SHP77 (cell line): Measurements from ENCODE around the gene KIF17.
"Not testable (repeated sequence)": the region's sequence is repeated elsewhere in the genome, so short reads cannot be mapped to it uniquely, and the experiment has no call there.

ENCODE experiments used
- DNase-seq, 2 experiments: peaks; one replicate each; lab custom pipeline; 2025; lab: John Stamatoyannopoulos, UW

Gene KIF17

GRCh38 chr1:20727746-20728316, 10.0 kb upstream of the KIF17 start:
- DNase-seq = no peak

- no peak for DNase-seq
Measured at GRCh38 chr1:20726932-20727745, 9.3 kb upstream of the KIF17 start.

- no peak for DNase-seq
Measured at GRCh38 chr1:20726118-20726911, 8.5 kb upstream of the KIF17 start.

GRCh38 chr1:20725189-20726117, 7.6 kb upstream of the KIF17 start:
- no peak for DNase-seq

GRCh38 chr1:20724364-20725188, 6.8 kb upstream of the KIF17 start:
- no peak for DNase-seq

GRCh38 chr1:20723537-20724363, 5.9 kb upstream of the KIF17 start:
- DNase-seq = no peak

- DNase-seq = no peak
Measured at GRCh38 chr1:20723159-20723536, 5.3 kb upstream of the KIF17 start.

GRCh38 chr1:20721117-20722061, 3.6 kb upstream of the KIF17 start:
- no peak for DNase-seq

GRCh38 chr1:20720631-20721091, 2.9 kb upstream of the KIF17 start:
- DNase-seq = no peak

- DNase-seq = no peak
Measured at GRCh38 chr1:20719871-20720620, 2.2 kb upstream of the KIF17 start.

GRCh38 chr1:20719261-20719660, 1.5 kb upstream of the KIF17 start:
- DNase-seq = no peak

GRCh38 chr1:20718343-20718882, 606 bp upstream of the KIF17 start:
- not testable (repeated sequence) for DNase-seq

- no peak for DNase-seq
Measured at GRCh38 chr1:20716232-20716631, 1.6 kb downstream of the KIF17 start.

GRCh38 chr1:20715406-20715805, 2.4 kb downstream of the KIF17 start:
- no peak for DNase-seq

GRCh38 chr1:20713440-20713839, 4.4 kb downstream of the KIF17 start:
- no peak for DNase-seq

GRCh38 chr1:20712215-20712577, 5.6 kb downstream of the KIF17 start:
- DNase-seq = peak in 1 of 2 experiments; percentile 55

- peak; percentile 55 for DNase-seq
Measured at GRCh38 chr1:20711285-20712214, 6.3 kb downstream of the KIF17 start.
